ENCODE measurements around the gene COA3. TPM values are rescaled to one million over a fixed set of nuclear protein-coding genes. Genes with fewer than 3 reads are reported as not detected.

Gene COA3
- total RNA-seq, 1 donor from 2014 or later = 71.0 TPM

GRCh38 chr17:42833767-42834422 lies 35.4 kb upstream of the COA3 start:
- intact Hi-C loops (cut with micrococcal nuclease) = no loop called here
- Histone ChIP-seq H3K27me3 (ENCODE audit: low read depth) (no peaks in the 10 kb centered on the region), H3K4me1 (peaks cover 32% of the 10 kb centered on the region), H3K4me3 (peak overlapping the region; percentile 86), H3K36me3 (peaks cover 43% of the 10 kb centered on the region), H3K9me3 (replicated peaks) (no peaks in the 10 kb centered on the region), H3K27ac (replicated peaks) (peak overlapping the region; percentile 90)
- DNase-seq = no peak
- no peak for TF ChIP-seq CTCF (IDR thresholded peaks at IDR 0.05; ENCODE audit: borderline replicate concordance)

GRCh38 chr17:42832934-42833766 lies 34.6 kb upstream of the COA3 start, which contains the start of gene PSME3:
Gene PSME3 (plus strand): TSS chr17:42833397. CDS start chr17:42833632, 235 bp downstream.
- H3K4me3 ChIP-seq = peak within 1 kb of the TSS; percentile 86
- H3K36me3 ChIP-seq = peaks cover 36% of the 10 kb centered on the region
- intact Hi-C loops (cut with micrococcal nuclease) = no loop called here
- no peaks in the 10 kb centered on the region for H3K9me3 ChIP-seq (replicated peaks)
- peak; percentile 91 for DNase-seq
- no peak for TF ChIP-seq CTCF (IDR thresholded peaks at IDR 0.05; ENCODE audit: borderline replicate concordance)
- H3K27me3 ChIP-seq (ENCODE audit: low read depth) = no peaks in the 10 kb centered on the region
- H3K4me1 ChIP-seq = peaks cover 32% of the 10 kb centered on the region
- H3K27ac ChIP-seq (replicated peaks) = peak within 1 kb of the TSS; percentile 90

GRCh38 chr17:42832213-42832933 lies 33.9 kb upstream of the COA3 start:
- DNase-seq = no peak
- TF ChIP-seq CTCF (IDR thresholded peaks at IDR 0.05; ENCODE audit: borderline replicate concordance) = no peak
- intact Hi-C loops (cut with micrococcal nuclease) = no loop called here
- peaks cover 28% of the 10 kb centered on the region for H3K36me3 ChIP-seq
- H3K4me1 ChIP-seq = peaks cover 32% of the 10 kb centered on the region
- no peaks in the 10 kb centered on the region for H3K27me3 ChIP-seq (ENCODE audit: low read depth)
- H3K27ac ChIP-seq (replicated peaks) = peak overlapping the region; percentile 90
- H3K9me3 ChIP-seq (replicated peaks) = no peaks in the 10 kb centered on the region
- H3K4me3 ChIP-seq = peak overlapping the region; percentile 86

- DNase-seq = no peak
- TF ChIP-seq CTCF (IDR thresholded peaks at IDR 0.05; ENCODE audit: borderline replicate concordance) = no peak
- H3K27ac ChIP-seq (replicated peaks) = no peak overlapping the region
- H3K4me3 ChIP-seq = no peak overlapping the region
- no peaks in the 10 kb centered on the region for H3K27me3 ChIP-seq (ENCODE audit: low read depth)
- intact Hi-C loops (cut with micrococcal nuclease) = no loop called here
- peaks cover 32% of the 10 kb centered on the region for H3K4me1 ChIP-seq
- peaks cover 14% of the 10 kb centered on the region for H3K36me3 ChIP-seq
- H3K9me3 ChIP-seq (replicated peaks) = no peaks in the 10 kb centered on the region
Measured at GRCh38 chr17:42830971-42831370, 32.5 kb upstream of the COA3 start.

- Histone ChIP-seq H3K9me3 (replicated peaks) (no peaks in the 10 kb centered on the region), H3K36me3 (peaks cover 6% of the 10 kb centered on the region), H3K27me3 (ENCODE audit: low read depth) (no peaks in the 10 kb centered on the region), H3K4me3 (no peak overlapping the region), H3K27ac (replicated peaks) (no peak overlapping the region), H3K4me1 (peaks cover 26% of the 10 kb centered on the region)
- no peak for TF ChIP-seq CTCF (IDR thresholded peaks at IDR 0.05; ENCODE audit: borderline replicate concordance)
- intact Hi-C loops (cut with micrococcal nuclease) = no loop called here
- DNase-seq = no peak
Measured at GRCh38 chr17:42827472-42827871, 29.0 kb upstream of the COA3 start.

All from left ventricle myocardium inferior (tissue), 1 donor.